NCI-H187 treated with DMSO at 0.1 percent for 48 hours (cell line): ENCODE measurements around the gene COTL1.

Source experiments
- DNase-seq: peaks from one replicate; lab custom pipeline; 2025; lab: John Stamatoyannopoulos, UW

The COTL1 gene, protein sequence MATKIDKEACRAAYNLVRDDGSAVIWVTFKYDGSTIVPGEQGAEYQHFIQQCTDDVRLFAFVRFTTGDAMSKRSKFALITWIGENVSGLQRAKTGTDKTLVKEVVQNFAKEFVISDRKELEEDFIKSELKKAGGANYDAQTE

GRCh38 chr16:84617791-84618580, at the start of gene COTL1:
TSS of gene COTL1 (minus strand) at chr16:84618078. CDS start at chr16:84617914, 164 bp downstream.
- peak; percentile 63 for DNase-seq

DNA sequence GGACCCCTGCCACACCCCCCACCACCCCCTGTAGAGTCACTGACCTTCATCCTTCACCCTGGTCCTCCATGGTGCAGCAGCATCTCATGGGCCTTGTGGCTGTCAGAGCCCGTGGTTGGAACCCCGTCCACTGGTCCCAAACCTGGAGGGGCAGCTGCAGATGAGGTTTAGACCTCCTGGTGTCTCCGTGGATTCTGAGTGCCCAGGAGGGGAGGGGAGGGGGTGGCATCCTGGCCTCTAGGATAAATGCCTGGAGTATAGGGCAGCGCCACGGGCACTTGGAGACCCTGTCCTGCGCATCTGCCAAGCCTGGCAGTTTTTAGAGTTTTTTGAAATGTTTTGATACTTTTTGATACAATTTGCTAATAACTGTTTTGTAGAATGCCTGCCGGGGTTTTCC, 48.0 kb upstream of the COTL1 start:
- DNase-seq = no peak

DNA sequence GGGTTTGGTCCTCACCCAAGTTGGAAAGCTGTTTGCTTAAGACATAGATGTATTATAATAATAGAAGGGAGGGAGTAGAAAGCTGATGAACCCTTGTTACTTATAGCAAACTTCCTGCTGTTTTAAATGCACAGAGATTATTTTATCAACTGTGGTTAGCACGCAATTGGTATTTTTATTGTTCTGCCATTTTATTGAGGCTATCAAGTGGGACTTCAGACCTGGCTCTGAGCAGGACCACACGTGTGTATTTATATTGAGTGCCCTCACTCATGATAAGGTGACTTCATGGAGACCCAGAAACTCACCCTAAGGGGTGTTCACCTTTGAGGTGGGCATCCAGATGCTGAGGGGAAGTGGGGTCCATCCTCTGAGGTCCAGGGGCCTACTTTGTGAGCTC, 47.5 kb upstream of the COTL1 start:
- DNase-seq = no peak

DNA sequence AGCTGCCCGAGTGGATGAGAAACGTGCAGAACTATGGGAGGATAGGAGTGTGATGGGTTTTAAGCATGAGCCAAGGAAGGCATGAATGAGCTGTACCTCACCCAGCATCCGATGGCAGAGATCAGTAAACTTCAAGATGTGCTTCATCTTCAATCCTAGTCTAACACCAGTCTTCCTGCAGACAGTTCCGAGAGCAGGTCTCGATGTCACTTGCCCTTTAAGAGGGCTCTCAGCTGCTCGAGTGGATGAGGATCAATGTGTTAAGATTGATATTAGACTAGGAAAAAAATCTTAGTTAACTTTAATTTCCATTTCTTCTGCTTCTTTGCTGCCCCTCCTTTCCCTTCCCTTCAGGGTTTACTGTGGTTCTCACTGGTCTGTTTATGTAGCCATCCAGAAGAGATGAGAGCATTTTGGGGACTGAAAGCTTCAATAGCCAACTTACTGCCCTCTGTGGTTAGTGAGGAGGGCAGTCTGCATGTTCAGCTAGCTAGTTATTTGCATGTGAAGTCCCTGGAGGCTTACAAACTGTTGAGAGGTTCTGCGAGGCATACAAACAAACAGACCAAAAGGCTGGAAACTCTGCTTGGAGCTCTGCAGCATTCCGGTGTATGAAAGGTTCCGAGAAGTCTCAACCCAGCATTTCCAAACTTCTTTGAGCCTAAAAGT, 45.7 kb upstream of the COTL1 start:
- DNase-seq = no peak

DNA sequence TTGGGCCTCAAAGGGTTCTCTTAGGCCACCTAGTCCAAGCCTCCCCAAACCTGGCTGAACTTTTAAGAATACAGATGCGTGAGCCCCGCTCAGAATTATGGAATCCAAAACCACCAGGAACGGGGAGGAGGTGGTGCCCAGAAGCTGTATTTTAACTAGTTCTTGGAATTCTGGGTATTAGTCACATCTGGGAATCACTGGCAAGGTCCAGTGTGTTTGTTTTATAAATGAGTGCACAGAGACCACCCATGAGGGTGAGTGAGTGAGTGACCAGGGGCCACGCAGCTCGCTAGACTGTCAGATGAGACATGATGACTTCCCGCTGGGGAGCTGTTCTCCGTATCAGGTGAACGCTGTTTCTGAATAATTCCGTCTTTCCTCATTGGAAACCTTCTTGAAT, 44.6 kb upstream of the COTL1 start:
- DNase-seq = no peak

- DNase-seq = no peak
Observed at GRCh38 chr16:84661418-84662060, 43.7 kb upstream of the COTL1 start.

DNA sequence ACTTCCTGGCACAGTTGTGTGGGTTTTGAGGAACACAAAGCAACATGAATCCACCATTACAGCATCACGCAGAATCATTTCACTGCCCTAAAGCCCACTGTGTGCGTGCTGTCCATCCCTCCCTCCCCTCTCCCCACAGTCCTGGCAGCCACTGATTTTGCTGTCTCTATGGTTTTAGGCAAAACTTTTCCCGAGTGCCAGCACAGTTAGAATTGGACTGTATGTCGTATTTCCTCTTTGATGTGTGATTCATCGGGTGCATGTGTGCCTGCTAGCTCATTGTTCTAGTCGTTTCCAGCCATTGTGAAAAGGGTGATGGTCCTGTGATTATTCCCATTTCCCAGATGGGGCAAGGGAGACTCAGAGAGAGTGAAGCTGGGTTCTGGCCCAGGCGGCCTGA, 43.1 kb upstream of the COTL1 start:
- DNase-seq = no peak

DNA sequence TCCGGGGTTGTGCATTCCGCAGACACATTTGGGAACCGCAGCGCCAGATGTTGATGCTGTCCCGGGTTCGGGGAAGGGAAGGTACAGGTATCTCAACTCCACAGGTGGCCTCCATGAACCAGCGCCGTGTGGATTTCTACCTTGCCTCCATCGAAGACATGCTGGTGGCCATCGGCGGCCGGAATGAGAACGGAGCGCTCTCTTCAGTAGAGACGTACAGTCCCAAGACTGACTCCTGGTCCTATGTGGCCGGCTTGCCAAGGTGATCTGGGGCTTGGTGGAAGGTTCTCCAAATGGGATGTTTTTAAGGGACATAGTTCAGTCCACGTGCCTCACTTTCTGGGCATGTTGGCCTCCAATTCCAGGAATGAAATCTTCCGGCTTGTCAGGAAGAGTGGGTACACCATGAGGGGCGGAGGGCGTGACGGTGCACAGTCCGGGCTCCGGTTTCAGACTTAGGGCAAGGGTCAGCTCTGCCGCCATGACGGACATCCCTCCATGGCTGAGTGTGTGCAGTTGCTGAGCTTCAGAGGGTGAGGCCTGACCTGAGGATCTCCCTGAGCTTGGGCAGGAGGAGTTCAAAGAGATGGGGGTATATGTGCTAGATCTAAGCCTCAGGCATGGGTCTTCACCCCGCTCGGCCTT, 41.9 kb upstream of the COTL1 start:
- DNase-seq = no peak

- no peak for DNase-seq
Observed at GRCh38 chr16:84658690-84659089, 40.8 kb upstream of the COTL1 start.

DNA sequence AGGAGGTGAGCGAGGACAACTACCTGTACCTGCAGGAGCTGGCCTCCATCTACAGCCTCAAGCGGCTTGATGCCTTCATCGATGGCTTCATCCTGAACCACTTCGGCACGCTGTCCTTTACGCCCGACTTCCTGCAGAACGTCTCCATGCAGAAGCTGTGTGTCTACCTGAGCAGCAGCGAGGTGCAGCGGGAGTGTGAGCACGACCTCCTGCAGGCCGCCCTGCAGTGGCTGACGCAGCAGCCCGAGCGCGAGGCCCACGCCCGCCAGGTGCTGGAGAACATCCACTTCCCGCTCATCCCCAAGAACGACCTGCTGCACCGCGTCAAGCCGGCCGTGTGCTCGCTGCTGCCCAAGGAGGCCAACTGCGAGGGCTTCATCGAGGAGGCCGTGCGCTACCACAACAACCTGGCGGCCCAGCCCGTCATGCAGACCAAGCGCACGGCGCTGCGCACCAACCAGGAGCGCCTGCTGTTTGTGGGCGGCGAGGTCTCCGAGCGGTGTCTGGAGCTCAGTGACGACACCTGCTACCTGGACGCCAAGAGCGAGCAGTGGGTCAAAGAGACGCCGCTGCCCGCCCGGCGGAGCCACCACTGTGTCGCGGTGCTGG, 39.5 kb upstream of the COTL1 start:
- DNase-seq = no peak

DNA sequence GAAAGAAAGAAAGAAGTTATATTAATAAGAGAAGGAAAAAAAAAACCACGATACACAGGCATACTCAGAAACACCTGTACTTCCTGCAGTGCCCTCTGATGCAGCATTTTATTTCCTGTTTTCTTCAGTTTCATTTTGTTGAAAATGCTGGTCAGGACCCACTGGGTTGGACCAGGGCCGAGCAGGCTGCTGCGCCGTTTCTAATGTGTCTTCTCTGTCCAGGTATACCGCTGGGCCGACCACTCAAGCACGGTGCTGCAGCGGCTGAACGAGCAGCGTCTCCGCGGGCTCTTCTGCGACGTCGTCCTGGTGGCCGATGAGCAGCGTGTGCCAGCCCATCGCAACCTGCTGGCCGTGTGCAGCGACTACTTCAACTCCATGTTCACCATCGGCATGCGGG, 38.8 kb upstream of the COTL1 start:
- no peak for DNase-seq

DNA sequence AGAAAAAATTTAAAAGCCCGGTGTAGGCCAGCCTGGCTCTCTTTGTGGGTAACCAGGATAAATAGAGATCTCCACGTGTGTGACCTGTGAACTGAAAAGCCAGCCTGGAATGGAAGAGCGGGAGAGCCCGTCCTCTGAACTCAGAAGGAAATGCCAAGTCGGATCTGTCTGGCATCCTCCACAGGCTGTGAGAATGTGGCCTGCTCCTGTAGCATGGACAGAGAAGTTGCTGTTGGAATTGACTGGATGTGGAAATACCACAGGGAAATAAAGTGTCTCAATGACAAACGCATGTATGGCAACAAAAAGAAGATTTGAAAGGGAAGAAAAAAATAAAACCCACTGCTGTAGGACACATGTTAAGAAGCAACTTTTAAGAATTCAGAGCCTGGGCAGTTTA, 37.1 kb upstream of the COTL1 start:
- no peak for DNase-seq

DNA sequence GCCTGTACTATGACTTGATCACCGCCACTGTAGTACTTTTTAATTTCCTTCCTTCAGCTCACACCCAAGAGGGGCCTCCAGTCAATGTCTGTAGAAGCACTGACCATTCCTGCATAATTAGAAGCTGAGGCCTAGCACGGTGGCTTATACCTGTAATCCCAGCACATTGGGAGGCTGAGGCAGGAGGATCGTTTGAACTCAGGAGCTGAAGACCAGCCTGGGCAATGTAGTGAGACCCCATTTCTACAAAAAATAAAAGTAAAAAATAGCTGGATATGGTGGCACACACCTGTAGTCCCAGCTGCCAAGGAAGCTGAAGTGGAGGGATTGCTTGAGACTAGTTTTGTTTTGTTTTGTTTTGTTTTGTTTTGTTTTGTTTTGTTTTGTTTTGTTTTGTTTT, 36.4 kb upstream of the COTL1 start:
- no peak for DNase-seq

DNA sequence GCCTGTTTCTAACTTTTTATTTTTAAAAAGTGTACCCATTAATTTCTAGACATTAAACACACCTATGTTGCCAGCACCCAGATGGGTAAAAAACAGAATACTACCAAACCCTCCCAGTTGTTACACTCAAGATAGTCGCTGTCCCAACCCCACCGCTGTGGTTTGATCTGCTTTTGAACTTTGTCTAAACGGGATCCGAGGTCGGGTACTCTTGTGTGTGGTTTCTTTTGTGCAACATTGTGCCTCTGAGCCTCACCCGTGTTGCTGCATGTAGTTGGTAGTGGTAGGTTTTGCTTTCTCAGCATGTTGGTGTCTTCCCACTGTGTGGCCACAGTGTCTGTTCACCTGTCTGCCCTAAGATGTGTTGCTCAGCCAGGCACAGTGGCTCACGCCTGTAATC, 34.7 kb upstream of the COTL1 start:
- DNase-seq = no peak

GRCh38 chr16:84650062-84650991, 32.4 kb upstream of the COTL1 start:
- DNase-seq = no peak

DNA sequence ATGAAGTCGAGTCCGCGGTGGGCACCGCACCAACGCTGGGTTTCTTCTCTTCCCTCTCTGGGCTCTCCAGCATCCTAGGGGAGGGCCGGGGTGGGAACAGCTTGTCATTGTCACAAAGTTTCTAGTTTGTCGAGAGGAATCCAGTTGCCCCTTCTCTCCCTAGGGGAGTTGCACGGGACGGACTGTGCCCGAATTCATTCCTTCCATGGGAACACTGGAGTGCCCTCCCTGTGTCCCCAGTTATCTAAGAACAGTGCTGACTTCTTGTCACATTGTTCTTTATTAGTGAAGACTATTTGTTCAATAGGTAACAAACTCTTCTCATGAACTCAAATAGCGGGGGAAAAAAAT, 31.6 kb upstream of the COTL1 start:
- DNase-seq = no peak

- DNase-seq = no peak
Observed at GRCh38 chr16:84648595-84649510, 31.0 kb upstream of the COTL1 start.

DNA sequence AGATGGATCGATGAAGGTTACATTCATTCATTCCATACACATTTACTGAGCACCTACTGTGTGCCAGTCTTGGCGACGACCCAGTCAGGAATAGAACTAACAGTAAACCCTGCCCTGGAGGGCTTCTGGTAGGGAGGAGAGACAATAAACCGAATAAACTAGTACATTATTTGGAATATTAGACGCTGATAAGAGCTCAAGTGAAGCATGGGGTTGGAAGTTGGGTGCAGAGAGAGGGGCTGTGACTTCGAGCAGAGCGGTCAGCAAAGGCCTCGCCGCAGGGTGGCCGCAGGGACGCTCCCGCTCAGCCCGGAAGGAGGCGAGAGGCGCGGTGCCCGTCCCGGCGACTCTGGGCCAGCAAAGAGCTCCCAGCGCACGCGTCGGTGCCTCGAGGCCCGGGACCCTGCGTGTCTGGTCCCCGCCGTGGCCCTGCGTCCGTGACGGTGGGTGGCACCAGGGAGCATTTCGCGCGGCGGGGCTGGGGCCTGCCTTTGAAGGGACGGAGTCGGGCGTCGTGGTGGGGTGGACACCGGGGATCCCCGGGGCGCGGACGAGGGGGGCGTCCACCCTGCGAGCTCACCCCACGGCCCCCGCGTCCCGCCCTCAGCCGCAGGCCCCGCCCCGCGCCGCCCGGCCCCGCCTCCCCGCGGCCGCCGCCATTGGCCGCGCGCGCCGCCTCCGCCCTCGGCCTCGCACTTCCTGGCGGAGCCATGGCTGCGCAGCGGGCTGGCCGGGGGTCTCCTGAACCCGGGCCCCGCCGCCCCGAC, 30.1 kb upstream of the COTL1 start, which contains the start of gene KLHL36:
TSS of gene KLHL36 (plus strand) at position 684 of the 767 bp plus-strand sequence. CDS start 2,357 bp downstream, outside the sequence.
- DNase-seq = no peak

- no peak for DNase-seq
Observed at GRCh38 chr16:84643674-84644073, 25.8 kb upstream of the COTL1 start.
